Duodenal mucosa (tissue), 2 donors: ENCODE measurements around the gene SGMS1.

ENCODE experiments used
- H3K27ac ChIP-seq: one replicate; pipeline ENCODE4 v1.7.0; 2013; ENCODE audit warnings: low read depth, low read length
- H3K27me3 ChIP-seq, 2 donors: one replicate each; pipeline ENCODE4 v1.7.0; 2013; ENCODE audit warnings: low read length in 2 of 2, control low read depth in 1 of 2; ENCODE audit not compliant: insufficient read depth in 2 of 2, control insufficient read depth in 1 of 2
- H3K36me3 ChIP-seq, 2 donors: one replicate each; pipeline ENCODE4 v1.7.0; 2013; ENCODE audit warnings: low read length in 2 of 2, control low read depth in 1 of 2; ENCODE audit not compliant: insufficient read depth in 2 of 2, control insufficient read depth in 1 of 2
- H3K4me1 ChIP-seq, 2 donors: one replicate each; pipeline ENCODE4 v1.7.0; 2013; ENCODE audit warnings: low read length in 2 of 2, control low read depth in 1 of 2; ENCODE audit not compliant: insufficient read depth in 2 of 2, control insufficient read depth in 1 of 2
- H3K4me3 ChIP-seq, 2 donors: one replicate each; pipeline ENCODE4 v1.7.0; 2013; ENCODE audit warnings: low read length in 2 of 2, low read depth in 1 of 2
- H3K9ac ChIP-seq, 2 donors: one replicate each; pipeline ENCODE4 v1.7.0; 2013; ENCODE audit warnings: low read length in 2 of 2, low read depth in 1 of 2
- H3K9me3 ChIP-seq, 2 donors: one replicate each; pipeline ENCODE4 v1.7.0; 2013; ENCODE audit warnings: low read length in 2 of 2, control low read depth in 1 of 2; ENCODE audit not compliant: control insufficient read depth in 1 of 2

SGMS1 gene

DNA sequence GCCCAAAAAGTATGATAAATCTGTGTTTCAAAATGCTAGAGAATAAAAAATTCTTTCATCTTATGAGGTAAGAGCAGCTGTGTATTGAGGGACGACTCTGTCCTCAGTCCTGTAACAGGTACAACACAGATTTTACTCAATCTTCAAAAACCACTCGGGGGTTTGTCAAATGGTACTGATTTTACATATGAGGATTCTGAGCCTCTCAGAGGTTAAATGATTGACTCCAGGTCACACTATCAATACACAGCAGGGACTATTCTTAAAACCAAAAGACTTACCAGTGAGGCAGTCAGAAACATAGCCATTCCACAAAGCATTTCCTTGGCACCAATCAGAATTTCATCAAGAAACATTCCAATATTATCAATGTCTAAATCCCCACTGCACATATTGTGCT is 95.5 kb downstream of the SGMS1 start:
- no peaks in the 10 kb centered on the region for H3K36me3 ChIP-seq
- no peaks in the 10 kb centered on the region for H3K27me3 ChIP-seq
- H3K4me3 ChIP-seq = no peak overlapping the region
- no peaks in the 10 kb centered on the region for H3K4me1 ChIP-seq
- H3K9me3 ChIP-seq = no peaks in the 10 kb centered on the region
- no peak overlapping the region for H3K27ac ChIP-seq
- H3K9ac ChIP-seq = no peak overlapping the region

DNA sequence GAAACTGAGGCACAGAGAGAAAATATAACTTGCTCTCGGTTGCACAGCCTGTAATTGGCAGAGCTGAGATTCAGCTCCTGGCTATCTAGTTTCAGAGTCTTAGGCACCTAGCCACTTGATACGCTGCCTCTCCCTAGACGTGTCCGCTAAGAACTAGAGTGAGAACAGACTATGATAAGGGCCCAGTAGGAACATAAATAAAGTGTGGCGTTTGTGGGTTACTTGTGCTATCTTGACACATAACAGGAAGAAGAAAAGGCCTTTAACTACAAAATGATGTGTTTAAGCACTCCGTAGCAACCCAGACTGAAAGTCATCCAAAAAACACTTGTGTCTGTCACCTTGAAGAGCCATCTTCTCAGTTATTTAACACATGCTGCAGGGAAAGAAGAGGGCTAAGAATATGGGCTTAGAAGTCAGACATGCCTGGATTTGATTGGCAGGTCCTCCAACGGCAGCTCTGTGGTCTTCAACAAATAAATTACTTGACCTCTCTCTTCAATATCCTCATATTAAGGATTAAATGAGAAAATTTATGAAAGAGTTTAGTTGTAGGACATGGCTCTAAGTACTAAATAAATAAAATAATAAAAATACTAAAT is 96.2 kb downstream of the SGMS1 start:
- Histone ChIP-seq H3K4me3 (no peak overlapping the region), H3K4me1 (no peaks in the 10 kb centered on the region), H3K9ac (no peak overlapping the region), H3K9me3 (no peaks in the 10 kb centered on the region), H3K27ac (no peak overlapping the region), H3K27me3 (no peaks in the 10 kb centered on the region), H3K36me3 (no peaks in the 10 kb centered on the region)

DNA sequence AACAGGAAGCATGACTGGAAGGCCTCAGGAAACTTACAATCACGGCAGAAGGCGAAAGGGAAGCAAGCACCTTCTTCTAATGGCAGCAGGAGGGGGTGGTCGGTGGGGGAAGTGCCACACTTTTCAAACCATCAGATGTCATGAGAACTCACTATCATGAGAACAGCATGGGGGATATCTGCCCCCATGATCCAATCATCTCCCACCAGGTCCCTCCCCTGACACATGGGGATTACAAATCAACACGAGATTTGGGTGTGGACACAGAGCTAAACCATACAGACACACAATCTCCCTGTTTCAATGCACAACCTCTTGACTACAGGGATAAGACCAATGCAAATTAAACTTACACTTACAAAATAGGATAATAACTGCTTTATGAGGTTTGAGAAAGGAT is 97.6 kb downstream of the SGMS1 start:
- H3K27me3 ChIP-seq = no peaks in the 10 kb centered on the region
- H3K4me1 ChIP-seq = no peaks in the 10 kb centered on the region
- no peak overlapping the region for H3K9ac ChIP-seq
- no peak overlapping the region for H3K27ac ChIP-seq
- no peaks in the 10 kb centered on the region for H3K9me3 ChIP-seq
- no peaks in the 10 kb centered on the region for H3K36me3 ChIP-seq
- H3K4me3 ChIP-seq = no peak overlapping the region

DNA sequence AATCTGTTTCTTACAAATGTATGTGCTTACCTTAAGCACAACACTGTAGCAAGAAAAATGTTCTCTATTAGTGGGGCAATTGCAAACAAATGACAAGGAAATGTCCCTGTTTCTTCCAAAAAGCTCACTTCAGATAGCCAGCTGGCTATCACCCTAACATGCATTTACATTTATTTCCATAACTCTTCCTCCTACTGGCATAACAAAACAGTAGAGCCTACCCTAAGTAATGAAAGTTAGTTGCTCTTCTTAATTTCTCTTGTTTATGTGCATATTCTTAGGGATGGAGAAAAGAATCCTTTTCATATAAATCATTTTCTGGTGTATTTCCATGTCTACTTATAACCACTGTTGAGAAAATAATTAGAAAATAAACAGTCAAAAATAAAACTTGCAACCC is 100.4 kb downstream of the SGMS1 start:
- no peaks in the 10 kb centered on the region for H3K27me3 ChIP-seq
- peaks cover 0 to 8% of the 10 kb centered on the region in 2 donors for H3K36me3 ChIP-seq
- H3K4me1 ChIP-seq = no peaks in the 10 kb centered on the region
- H3K27ac ChIP-seq = no peak overlapping the region
- H3K4me3 ChIP-seq = no peak overlapping the region
- no peaks in the 10 kb centered on the region for H3K9me3 ChIP-seq
- no peak overlapping the region for H3K9ac ChIP-seq

DNA sequence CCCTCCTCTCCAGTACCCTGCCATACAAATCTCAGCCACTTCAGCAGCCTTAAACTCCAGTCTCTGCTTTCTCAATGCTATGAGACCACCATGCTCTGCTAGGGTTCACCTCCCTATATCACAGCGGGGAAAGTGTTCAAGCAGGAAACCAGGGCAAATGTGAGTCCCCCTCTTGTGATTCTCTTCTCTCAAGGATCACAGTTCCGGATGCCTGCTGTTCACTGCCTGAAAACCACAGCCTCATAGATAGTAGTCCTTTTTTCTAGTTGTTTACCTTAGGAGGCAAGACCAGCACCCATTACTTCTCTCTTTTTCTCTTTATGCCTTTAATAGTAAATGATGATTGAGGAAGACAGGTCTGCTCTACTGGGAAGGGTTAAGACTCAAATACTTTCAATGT is 100.8 kb downstream of the SGMS1 start:
- H3K9ac ChIP-seq = no peak overlapping the region
- H3K9me3 ChIP-seq = no peaks in the 10 kb centered on the region
- no peaks in the 10 kb centered on the region for H3K27me3 ChIP-seq
- no peak overlapping the region for H3K27ac ChIP-seq
- H3K4me3 ChIP-seq = no peak overlapping the region
- peaks cover 0 to 8% of the 10 kb centered on the region in 2 donors for H3K36me3 ChIP-seq
- no peaks in the 10 kb centered on the region for H3K4me1 ChIP-seq

GRCh38 chr10:50520115-50520514 is 103.6 kb downstream of the SGMS1 start:
- no peak overlapping the region for H3K4me3 ChIP-seq
- peaks cover 0 to 8% of the 10 kb centered on the region in 2 donors for H3K36me3 ChIP-seq
- no peak overlapping the region for H3K27ac ChIP-seq
- no peaks in the 10 kb centered on the region for H3K4me1 ChIP-seq
- H3K9ac ChIP-seq = no peak overlapping the region
- no peaks in the 10 kb centered on the region for H3K9me3 ChIP-seq
- no peaks in the 10 kb centered on the region for H3K27me3 ChIP-seq

DNA sequence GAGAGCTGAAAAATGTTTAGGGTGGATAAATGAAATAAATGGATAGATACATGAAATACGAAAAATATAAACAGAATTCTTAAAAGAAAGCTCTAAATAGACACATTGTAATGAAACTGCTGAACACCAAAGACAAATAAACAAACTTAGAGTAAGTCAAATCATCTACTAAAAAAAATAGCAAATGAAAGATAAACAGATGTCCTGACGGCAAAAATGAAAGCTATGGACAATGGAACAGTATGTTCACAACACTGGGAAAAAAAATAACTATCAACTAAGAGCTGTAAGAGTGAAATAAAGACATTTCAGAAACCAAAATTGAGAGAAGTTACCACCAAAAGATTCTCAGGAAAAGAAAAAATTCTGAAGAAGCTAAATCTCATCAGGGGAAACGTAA is 106.1 kb downstream of the SGMS1 start:
- no peak overlapping the region for H3K27ac ChIP-seq
- no peak overlapping the region for H3K4me3 ChIP-seq
- no peaks in the 10 kb centered on the region for H3K9me3 ChIP-seq
- H3K27me3 ChIP-seq = no peaks in the 10 kb centered on the region
- peaks cover 4 to 8% of the 10 kb centered on the region in 2 donors for H3K4me1 ChIP-seq
- no peak overlapping the region for H3K9ac ChIP-seq
- H3K36me3 ChIP-seq = peaks cover 0 to 8% of the 10 kb centered on the region in 2 donors

DNA sequence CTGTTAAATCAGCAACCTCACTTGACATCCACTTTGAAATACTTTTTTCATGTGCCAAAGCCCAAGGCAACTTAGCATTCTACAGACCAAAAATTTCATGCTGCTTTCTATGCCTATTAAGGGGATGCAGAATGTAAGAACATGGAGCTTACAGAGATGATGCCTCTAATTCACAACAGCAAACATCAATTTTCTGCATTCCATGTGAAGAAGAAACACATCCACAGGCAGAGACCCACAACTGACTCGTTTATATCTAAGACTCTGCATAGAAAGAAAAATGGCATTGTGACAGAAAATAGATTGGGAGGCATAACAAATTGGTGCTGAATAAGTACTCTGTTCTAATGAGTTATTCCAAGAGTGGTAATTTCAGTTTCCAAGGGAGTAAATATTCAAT is 107.6 kb downstream of the SGMS1 start:
- Histone ChIP-seq H3K9ac (no peak overlapping the region), H3K9me3 (no peaks in the 10 kb centered on the region), H3K27ac (no peak overlapping the region), H3K4me1 (peaks cover 13 to 23% of the 10 kb centered on the region in 2 donors), H3K27me3 (no peaks in the 10 kb centered on the region), H3K36me3 (peaks cover 0 to 8% of the 10 kb centered on the region in 2 donors), H3K4me3 (no peak overlapping the region)

GRCh38 chr10:50515420-50515819 is 108.3 kb downstream of the SGMS1 start:
- Histone ChIP-seq H3K9me3 (no peaks in the 10 kb centered on the region), H3K27me3 (no peaks in the 10 kb centered on the region), H3K27ac (no peak overlapping the region), H3K36me3 (peaks cover 0 to 8% of the 10 kb centered on the region in 2 donors), H3K9ac (no peak overlapping the region), H3K4me1 (peaks cover 13 to 26% of the 10 kb centered on the region in 2 donors), H3K4me3 (no peak overlapping the region)

DNA sequence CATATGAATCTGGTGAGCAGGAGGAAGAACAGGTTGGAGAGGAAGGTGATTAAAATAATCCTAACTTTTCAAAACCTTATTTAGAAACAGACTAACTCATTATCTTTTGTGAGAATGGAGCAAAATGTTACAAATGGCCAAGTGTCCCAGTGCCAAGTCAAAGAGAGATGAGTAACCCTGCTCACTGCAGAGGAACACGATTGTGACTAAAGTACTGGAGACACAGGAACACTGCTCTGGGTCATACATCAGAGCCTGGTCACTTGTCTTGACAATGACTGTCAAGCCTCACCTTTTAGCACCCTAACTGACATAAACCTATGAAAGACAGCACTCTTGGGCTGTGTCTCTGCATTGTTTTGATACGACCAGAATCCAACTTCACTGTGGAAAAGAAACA is 108.8 kb downstream of the SGMS1 start:
- H3K9me3 ChIP-seq = no peaks in the 10 kb centered on the region
- peaks cover 0 to 8% of the 10 kb centered on the region in 2 donors for H3K36me3 ChIP-seq
- H3K27ac ChIP-seq = no peak overlapping the region
- H3K4me1 ChIP-seq = peaks cover 13 to 26% of the 10 kb centered on the region in 2 donors
- no peak overlapping the region for H3K9ac ChIP-seq
- H3K4me3 ChIP-seq = no peak overlapping the region
- H3K27me3 ChIP-seq = no peaks in the 10 kb centered on the region

DNA sequence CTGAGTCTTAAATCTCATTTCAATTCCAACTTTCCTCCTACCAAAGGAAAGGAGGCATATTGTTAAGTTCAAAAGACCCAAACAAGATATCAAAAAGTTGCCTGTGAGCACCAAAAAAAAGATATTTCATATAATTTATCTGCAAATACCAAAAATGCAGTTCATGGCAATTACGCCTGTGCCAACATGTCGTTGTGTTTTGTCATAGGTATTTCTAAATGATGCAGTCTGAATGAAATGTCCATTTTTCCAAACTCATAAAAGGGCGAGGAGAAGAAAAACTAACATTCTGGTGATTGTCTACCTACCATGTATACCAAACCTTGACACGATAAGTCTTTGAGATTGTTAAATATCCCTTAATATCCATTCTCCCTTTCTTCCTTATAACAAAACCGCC is 109.8 kb downstream of the SGMS1 start:
- Histone ChIP-seq H3K9ac (no peak overlapping the region), H3K36me3 (peaks cover 0 to 4% of the 10 kb centered on the region in 2 donors), H3K27me3 (no peaks in the 10 kb centered on the region), H3K9me3 (no peaks in the 10 kb centered on the region), H3K4me3 (no peak overlapping the region), H3K27ac (no peak overlapping the region), H3K4me1 (peaks cover 18 to 29% of the 10 kb centered on the region in 2 donors)
